GM21619 (cell line): ENCODE results near the gene SNIP1.
"Not testable (repeated sequence)": the region's sequence is repeated elsewhere in the genome, so short reads cannot be mapped to it uniquely, and the experiment has no call there.

Source experiments
- ATAC-seq: cut with Tn5 transposase; IDR thresholded peaks from one replicate; pipeline ENCODE4 v1.9.1; 2021; ENCODE audit not compliant: unreplicated experiment

Gene SNIP1

GRCh38 chr1:37553927-37554808 is at the start of gene SNIP1:
Gene SNIP1 (minus strand): TSS chr1:37554293. CDS start chr1:37554229, 64 bp downstream.
- peak; percentile 87 for ATAC-seq

GRCh38 chr1:37602750-37603694 is 48.9 kb upstream of the SNIP1 start:
- no peak for ATAC-seq

- ATAC-seq = no peak
These were observed 47.3 kb upstream of the SNIP1 start for GRCh38 chr1:37601441-37601840.

GRCh38 chr1:37599940-37600339 is 45.8 kb upstream of the SNIP1 start:
- no peak for ATAC-seq

GRCh38 chr1:37596182-37596667 is 42.1 kb upstream of the SNIP1 start:
- ATAC-seq = peak; percentile 4

- peak; percentile 95 for ATAC-seq
These were observed 41.5 kb upstream of the SNIP1 start, which contains the start of gene GNL2 for GRCh38 chr1:37595440-37596181. Gene GNL2 (minus strand): TSS chr1:37595937. CDS start chr1:37595822, 115 bp downstream.

GRCh38 chr1:37593726-37594125 is 39.6 kb upstream of the SNIP1 start:
- ATAC-seq = no peak

GRCh38 chr1:37588939-37589338 is 34.8 kb upstream of the SNIP1 start:
- ATAC-seq = no peak

- ATAC-seq = not testable (repeated sequence)
These were observed 30.5 kb upstream of the SNIP1 start for GRCh38 chr1:37584544-37584943.

- ATAC-seq = no peak
These were observed 21.6 kb upstream of the SNIP1 start for GRCh38 chr1:37575692-37576091.

GRCh38 chr1:37574834-37575480 is 20.9 kb upstream of the SNIP1 start:
- ATAC-seq = no peak

GRCh38 chr1:37570528-37571334 is 16.6 kb upstream of the SNIP1 start:
- no peak for ATAC-seq

- ATAC-seq = no peak
These were observed 12.9 kb upstream of the SNIP1 start for GRCh38 chr1:37567023-37567422.

GRCh38 chr1:37564892-37565291 is 10.8 kb upstream of the SNIP1 start:
- no peak for ATAC-seq

- no peak for ATAC-seq
These were observed 8.9 kb upstream of the SNIP1 start for GRCh38 chr1:37562984-37563383.

GRCh38 chr1:37561133-37562132 is 7.3 kb upstream of the SNIP1 start:
- no peak for ATAC-seq

- no peak for ATAC-seq
These were observed 6.5 kb upstream of the SNIP1 start for GRCh38 chr1:37560401-37561132.
